IMR-90 (cell line): Measurements from ENCODE around the gene NFKB1. TPM values are rescaled to one million over a fixed set of nuclear protein-coding genes. Genes with fewer than 3 reads are reported as not detected.

ENCODE experiments used
- ATAC-seq: fragments of 200-7000 bp; cut with Tn5 transposase; 2 replicates; pipeline ENCODE4 v1.9.1; 2020; ENCODE audit warnings: low read depth, mild to moderate bottlenecking, moderate library complexity
- BruUV-seq: library from RNA; stranded (reverse); fragments of 400-500 nt; replicated peaks from 2 replicates; lab custom pipeline; 2021; lab: Mats Ljungman, UMichigan
- CTCF ChIA-PET: fragments of 300-600 bp; formaldehyde crosslinking; extraction: SDS; loops from one replicate; lab custom pipeline; 2021; ENCODE audit warnings: antibody characterized with exemption; lab: Yijun Ruan, JAX
- POLR2A ChIA-PET: fragments of 300-600 bp; sonication (Branson Sonifier 250); formaldehyde crosslinking; loops from one replicate; lab custom pipeline; 2022; ENCODE audit warnings: antibody characterized with exemption; ENCODE audit not compliant: unreplicated experiment; lab: Charles Lee
- DNase-seq: peaks from one replicate; pipeline ENCODE4 v3.0.0; 2013
- H2AFZ ChIP-seq: replicated peaks from 2 replicates; pipeline ENCODE3; 2013; ENCODE audit warnings: low read length, mild to moderate bottlenecking; ENCODE audit not compliant: poor library complexity
- H2AK5ac ChIP-seq: 2 replicates; pipeline ENCODE4 v1.6.1; 2013; ENCODE audit warnings: low read depth, low read length, inconsistent platforms
- H2AK9ac ChIP-seq: replicated peaks from 2 replicates; pipeline ENCODE3; 2013; ENCODE audit warnings: mild to moderate bottlenecking, low read depth, low read length, moderate library complexity; ENCODE audit not compliant: poor library complexity
- H2BK120ac ChIP-seq: 2 replicates; pipeline ENCODE4 v1.6.1; 2013; ENCODE audit warnings: low read depth, low read length, inconsistent platforms
- H2BK15ac ChIP-seq: 3 replicates; pipeline ENCODE4 v1.6.1; 2013; ENCODE audit warnings: low read depth, low read length, inconsistent platforms
- H2BK20ac ChIP-seq: 2 replicates; pipeline ENCODE4 v1.6.1; 2013; ENCODE audit warnings: low read depth, mild to moderate bottlenecking, inconsistent platforms, low read length, moderate library complexity
- H2BK5ac ChIP-seq: 2 replicates; pipeline ENCODE4 v1.6.1; 2013; ENCODE audit warnings: mild to moderate bottlenecking, low read depth, low read length, inconsistent platforms; ENCODE audit not compliant: poor library complexity, severe bottlenecking
- H3K14ac ChIP-seq: replicated peaks from 2 replicates; pipeline ENCODE4 v1.6.1; 2013; ENCODE audit warnings: low read depth, low read length, inconsistent platforms
- H3K18ac ChIP-seq: 2 replicates; pipeline ENCODE4 v1.6.1; 2013; ENCODE audit warnings: low read depth, low read length, control low read depth
- H3K23ac ChIP-seq: 2 replicates; pipeline ENCODE4 v1.6.1; 2013; ENCODE audit warnings: low read depth, low read length, inconsistent platforms
- H3K27ac ChIP-seq: 2 replicates; pipeline ENCODE4 v1.5.1; 2013; ENCODE audit warnings: mild to moderate bottlenecking, control low read depth, low read length; ENCODE audit not compliant: insufficient read depth
- H3K27me3 ChIP-seq: 2 replicates; pipeline ENCODE4 v1.6.1; 2013; ENCODE audit warnings: low read length; ENCODE audit not compliant: control insufficient read depth, insufficient read depth
- H3K36me3 ChIP-seq: 2 replicates; pipeline ENCODE4 v1.6.1; 2013; ENCODE audit warnings: low read length, mixed read lengths; ENCODE audit not compliant: control insufficient read depth, insufficient read depth
- H3K4ac ChIP-seq: 2 replicates; pipeline ENCODE4 v1.6.1; 2013; ENCODE audit warnings: low read depth, low read length, inconsistent platforms
- H3K4me1 ChIP-seq: 2 replicates; pipeline ENCODE4 v1.6.1; 2013; ENCODE audit warnings: low read length, mixed read lengths; ENCODE audit not compliant: control insufficient read depth, insufficient read depth
- H3K4me2 ChIP-seq: 2 replicates; pipeline ENCODE4 v1.6.1; 2013; ENCODE audit warnings: low read depth, mild to moderate bottlenecking, control low read depth, low read length, moderate library complexity
- H3K4me3 ChIP-seq: 2 replicates; pipeline ENCODE4 v1.5.1; 2013; ENCODE audit warnings: low read depth, mild to moderate bottlenecking, control low read depth, low read length, moderate library complexity; ENCODE audit not compliant: insufficient read depth
- H3K56ac ChIP-seq: 2 replicates; pipeline ENCODE4 v1.6.1; 2013; ENCODE audit warnings: low read length, inconsistent platforms; ENCODE audit not compliant: insufficient read depth; ENCODE audit errors: extremely low read depth
- H3K79me1 ChIP-seq, 2 experiments: 2 replicates each; pipeline ENCODE4 v1.6.1; 2013; ENCODE audit warnings: low read length in 2 of 2, inconsistent platforms in 1 of 2, low read depth in 1 of 2
- H3K9ac ChIP-seq: 2 replicates; pipeline ENCODE4 v1.6.1; 2013; ENCODE audit warnings: low read depth, low read length, control low read depth
- H3K9me1 ChIP-seq: 2 replicates; pipeline ENCODE4 v1.6.1; 2013; ENCODE audit warnings: low read length, inconsistent platforms; ENCODE audit not compliant: insufficient read depth
- H3K9me3 ChIP-seq: 2 replicates; pipeline ENCODE4 v1.6.1; 2013; ENCODE audit warnings: low read length; ENCODE audit not compliant: control insufficient read depth, insufficient read depth
- H4K20me1 ChIP-seq: 2 replicates; pipeline ENCODE4 v1.6.1; 2013; ENCODE audit warnings: low read length, inconsistent platforms; ENCODE audit not compliant: insufficient read depth
- H4K5ac ChIP-seq: 2 replicates; pipeline ENCODE4 v1.6.1; 2013; ENCODE audit warnings: mild to moderate bottlenecking, low read depth, low read length, control low read depth
- H4K8ac ChIP-seq, 2 experiments: 2 replicates each; pipeline ENCODE4 v1.6.1; 2013; ENCODE audit warnings: low read depth in 2 of 2, low read length in 2 of 2, control low read depth in 1 of 2, inconsistent platforms in 1 of 2
- H4K91ac ChIP-seq: 2 replicates; pipeline ENCODE4 v1.6.1; 2013; ENCODE audit warnings: low read depth, low read length, inconsistent platforms; ENCODE audit not compliant: insufficient read depth
- USF2 ChIP-seq: fragments of 150-350 bp; IDR thresholded peaks from 2 replicates; pipeline ENCODE4 v1.6.1; 2017; ENCODE audit warnings: mild to moderate bottlenecking, antibody characterized with exemption, low read length, low read depth
- dilution Hi-C: fragments of 300-500 bp; cut with HindIII; formaldehyde crosslinking; loops from one replicate; pipeline ENCODE4 v1.14.3; 2018; ENCODE audit warnings: low sequenced_read_pairs; ENCODE audit not compliant: unreplicated experiment
- in situ Hi-C: fragments of 300-500 bp; cut with MboI; formaldehyde crosslinking; loops from 3 replicates; pipeline ENCODE4 v1.14.3; 2019; ENCODE audit warnings: low sequenced_read_pairs, inconsistent platforms, mixed read lengths
- intact Hi-C: fragments of 100-400 bp; cut with micrococcal nuclease; formaldehyde crosslinking; loops from 2 replicates; pipeline ENCODE4 v1.10.0; 2022
- polyA plus RNA-seq, 3 experiments: library from polyadenylated mRNA; depleted of rRNA; stranded (reverse); fragments of >200 nt; gene quantifications; 2 replicates each; pipeline ENCODE4 v1.2.3, GENCODE V29; 2012; ENCODE audit warnings: low replicate concordance in 1 of 3
- total RNA-seq: library from RNA; depleted of rRNA; stranded (reverse); fragments of >200 nt; gene quantifications from 2 replicates; pipeline ENCODE4 v1.2.3, GENCODE V29; 2012

Gene NFKB1
- total and polyA plus RNA-seq, 2 of the 4 experiments (the other 2 are of a cell fraction) = 19.8 to 24.6 TPM

GRCh38 chr4:102517753-102518152 lies 16.6 kb downstream of the NFKB1 start:
- no peak overlapping the region for H2BK5ac ChIP-seq
- ChIA-PET CTCF (no interaction called here), POLR2A (no interaction called here)
- H3K56ac ChIP-seq = no peak overlapping the region
- no peak overlapping the region for H3K4me2 ChIP-seq
- H3K9me3 ChIP-seq = no peaks in the 10 kb centered on the region
- H2BK120ac ChIP-seq = no peak overlapping the region
- H3K14ac ChIP-seq = no peak overlapping the region
- no peak overlapping the region for H4K5ac ChIP-seq
- H3K36me3 ChIP-seq = no peaks in the 10 kb centered on the region
- no peak overlapping the region for H4K91ac ChIP-seq
- H3K9ac ChIP-seq = no peak overlapping the region
- peaks cover 20 to 33% of the 10 kb centered on the region in 2 experiments for H3K79me1 ChIP-seq
- in situ Hi-C loops (no loop called here), intact Hi-C loops (no loop called here), dilution Hi-C loops (no loop called here)
- no peak overlapping the region for H3K23ac ChIP-seq
- H2AK9ac ChIP-seq = no peak overlapping the region
- H3K4me1 ChIP-seq = no peaks in the 10 kb centered on the region
- H3K4me3 ChIP-seq = no peak overlapping the region
- no peaks in the 10 kb centered on the region for H3K27me3 ChIP-seq
- TF ChIP-seq USF2 = no peak
- H3K4ac ChIP-seq = no peak overlapping the region
- peaks cover 3% of the 10 kb centered on the region; the same call in 1 of the 2 replicates for H3K9me1 ChIP-seq
- ATAC-seq (no peak), DNase-seq (no peak)
- no peak overlapping the region for H2BK15ac ChIP-seq
- BruUV-seq = no TSS peak
- no peak overlapping the region for H4K8ac ChIP-seq
- H2AFZ ChIP-seq = no peak overlapping the region
- H2AK5ac ChIP-seq = no peak overlapping the region
- H4K20me1 ChIP-seq = peaks cover 18% of the 10 kb centered on the region
- no peak overlapping the region for H2BK20ac ChIP-seq
- no peak overlapping the region for H3K18ac ChIP-seq
- no peak overlapping the region for H3K27ac ChIP-seq
